CD4-positive, alpha-beta T cell treated with Interleukin-17A for 1 hour (primary cell): ENCODE measurements around the gene SEC61B.

Source experiments
- DNase-seq: peaks from one replicate; pipeline ENCODE4 v3.0.0-alpha.2; 2020

Gene SEC61B

GRCh38 chr9:99238331-99238730 lies 16.2 kb downstream of the SEC61B start:
- no peak for DNase-seq

- DNase-seq: no peak
Observed at GRCh38 chr9:99239341-99240060, 17.4 kb downstream of the SEC61B start.

GRCh38 chr9:99241106-99241505 lies 19.0 kb downstream of the SEC61B start:
- DNase-seq: no peak

GRCh38 chr9:99244344-99245260 lies 22.5 kb downstream of the SEC61B start:
- DNase-seq: no peak

- DNase-seq: no peak
Observed at GRCh38 chr9:99249619-99250018, 27.5 kb downstream of the SEC61B start.

- DNase-seq: no peak
Observed at GRCh38 chr9:99251157-99251556, 29.1 kb downstream of the SEC61B start.

- DNase-seq: no peak
Observed at GRCh38 chr9:99253134-99253533, 31.1 kb downstream of the SEC61B start.

GRCh38 chr9:99253772-99254431 lies 31.8 kb downstream of the SEC61B start:
- DNase-seq: peak; percentile 52

GRCh38 chr9:99255651-99256050 lies 33.6 kb downstream of the SEC61B start:
- DNase-seq: no peak

GRCh38 chr9:99257723-99258389 lies 35.8 kb downstream of the SEC61B start:
- DNase-seq: no peak

GRCh38 chr9:99259231-99259918 lies 37.3 kb downstream of the SEC61B start:
- peak; percentile 46 for DNase-seq

GRCh38 chr9:99261923-99262322 lies 39.8 kb downstream of the SEC61B start:
- DNase-seq: no peak

- no peak for DNase-seq
Observed at GRCh38 chr9:99262949-99263418, 40.9 kb downstream of the SEC61B start.

- no peak for DNase-seq
Observed at GRCh38 chr9:99264070-99264680, 42.1 kb downstream of the SEC61B start.

GRCh38 chr9:99265691-99266090 lies 43.6 kb downstream of the SEC61B start:
- DNase-seq: no peak

- DNase-seq: peak; percentile 60
Observed at GRCh38 chr9:99266255-99267023, 44.4 kb downstream of the SEC61B start.

- no peak for DNase-seq
Observed at GRCh38 chr9:99269416-99269815, 47.3 kb downstream of the SEC61B start.

GRCh38 chr9:99270491-99270890 lies 48.4 kb downstream of the SEC61B start:
- DNase-seq: no peak

GRCh38 chr9:99272836-99273235 lies 50.8 kb downstream of the SEC61B start:
- DNase-seq: no peak

GRCh38 chr9:99274016-99274415 lies 51.9 kb downstream of the SEC61B start:
- no peak for DNase-seq

- no peak for DNase-seq
Observed at GRCh38 chr9:99274495-99274894, 52.4 kb downstream of the SEC61B start.
